ENCODE results near the gene ATP8A1. TPM values are rescaled to one million over a fixed set of nuclear protein-coding genes. Genes with fewer than 3 reads are reported as not detected.
"Not testable (repeated sequence)": the region's sequence is repeated elsewhere in the genome, so short reads cannot be mapped to it uniquely, and the experiment has no call there.

ATP8A1 gene
- 27.6 and 35.1 TPM in 2 replicates for polyA plus RNA-seq (2014; cell fraction: cytosol; rRNA removed)
- 45.9 and 51.7 TPM in 2 replicates for polyA plus RNA-seq (2014; cell fraction: nucleus; rRNA removed)

GRCh38 chr4:42656944-42657792, at the start of gene ATP8A1:
Gene ATP8A1, minus strand, starts transcription at chr4:42657105. Its CDS starts 232 bp downstream, at chr4:42656873.
- DNase-seq (ENCODE audit: low spot score): peak; percentile 90

DNA sequence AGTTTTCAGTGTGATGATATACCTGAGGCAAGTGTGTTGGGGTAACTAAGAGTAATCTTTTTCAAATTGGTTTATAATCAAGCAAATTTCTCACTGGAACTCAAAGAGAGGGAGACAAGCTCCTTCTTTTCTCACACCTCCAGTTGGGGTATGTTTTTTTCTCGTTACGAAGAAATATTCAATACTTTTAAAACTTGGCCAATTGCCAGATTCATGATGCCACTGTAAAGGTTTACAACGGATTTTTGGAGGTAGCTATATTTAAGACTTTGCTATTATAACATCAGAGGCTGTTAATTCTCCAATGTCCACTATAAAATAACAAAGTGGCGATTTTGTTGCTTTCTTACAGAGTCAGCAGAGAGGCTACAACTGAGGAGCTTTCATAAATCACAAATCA, 49.2 kb upstream of the ATP8A1 start:
- DNase-seq (ENCODE audit: low spot score): no peak

- no peak for DNase-seq (ENCODE audit: low spot score)
Measured at GRCh38 chr4:42703813-42704212, 46.9 kb upstream of the ATP8A1 start.

GRCh38 chr4:42702895-42703294, 46.0 kb upstream of the ATP8A1 start:
- no peak for DNase-seq (ENCODE audit: low spot score)

DNA sequence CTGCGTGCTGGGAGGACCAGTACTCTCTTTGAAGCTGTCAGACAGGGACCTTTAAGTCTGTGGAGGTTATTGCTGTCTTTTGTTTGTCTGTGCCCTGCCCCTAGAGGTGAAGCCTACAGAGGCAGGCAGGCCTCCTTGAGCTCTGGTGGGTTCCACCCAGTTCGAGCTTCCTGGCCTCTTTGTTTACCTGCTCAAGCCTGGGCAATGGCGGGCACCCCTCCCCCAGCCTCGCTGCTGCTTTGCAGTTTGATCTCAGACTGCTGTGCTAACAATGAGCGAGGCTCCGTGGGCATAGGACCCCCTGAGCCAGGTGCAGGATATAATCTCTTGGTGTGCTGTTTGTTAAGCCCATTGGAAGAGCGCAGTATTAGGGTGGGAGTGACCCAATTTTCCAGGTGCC, 44.9 kb upstream of the ATP8A1 start:
- not testable (repeated sequence) for DNase-seq (ENCODE audit: low spot score)

GRCh38 chr4:42690537-42690936, 33.6 kb upstream of the ATP8A1 start:
- DNase-seq (ENCODE audit: low spot score): no peak

DNA sequence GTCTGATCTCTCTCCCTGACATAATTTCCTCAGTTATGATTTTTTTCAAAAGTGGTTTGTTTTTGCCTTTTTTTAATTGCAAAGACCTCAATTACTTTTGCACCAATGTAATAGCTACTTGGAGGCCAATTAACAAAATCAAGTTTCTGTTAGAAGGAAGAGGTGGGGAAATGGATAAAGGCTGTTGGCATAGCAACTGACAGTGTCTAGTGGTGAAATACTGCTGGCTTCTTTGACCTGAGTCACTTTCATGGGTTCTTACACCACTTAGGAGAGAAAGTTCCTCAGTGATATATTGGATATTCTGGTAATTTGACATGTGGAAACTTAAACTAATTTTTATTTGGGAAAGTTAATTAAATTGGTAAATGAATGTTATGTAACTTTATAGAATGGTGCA, 26.5 kb upstream of the ATP8A1 start:
- no peak for DNase-seq (ENCODE audit: low spot score)

DNA sequence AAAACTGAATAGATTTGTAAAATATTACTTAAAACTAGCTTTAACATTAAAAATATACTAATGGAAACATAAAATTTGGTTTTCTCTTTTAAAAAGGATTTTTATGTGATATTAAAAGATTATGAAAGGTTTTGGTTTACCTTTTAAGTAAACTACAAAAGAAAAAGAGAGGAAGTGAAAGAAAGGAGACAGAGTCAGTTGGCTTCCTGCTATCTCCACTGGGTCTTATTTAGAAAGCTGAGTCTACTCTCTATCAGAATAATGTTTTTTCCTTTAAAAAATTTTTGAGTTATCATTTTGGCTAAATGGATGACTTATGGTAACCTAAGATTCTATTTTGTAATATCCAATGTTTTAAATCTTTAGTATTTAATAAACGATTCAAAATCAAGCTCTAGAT, 21.6 kb upstream of the ATP8A1 start:
- DNase-seq (ENCODE audit: low spot score): no peak

DNA sequence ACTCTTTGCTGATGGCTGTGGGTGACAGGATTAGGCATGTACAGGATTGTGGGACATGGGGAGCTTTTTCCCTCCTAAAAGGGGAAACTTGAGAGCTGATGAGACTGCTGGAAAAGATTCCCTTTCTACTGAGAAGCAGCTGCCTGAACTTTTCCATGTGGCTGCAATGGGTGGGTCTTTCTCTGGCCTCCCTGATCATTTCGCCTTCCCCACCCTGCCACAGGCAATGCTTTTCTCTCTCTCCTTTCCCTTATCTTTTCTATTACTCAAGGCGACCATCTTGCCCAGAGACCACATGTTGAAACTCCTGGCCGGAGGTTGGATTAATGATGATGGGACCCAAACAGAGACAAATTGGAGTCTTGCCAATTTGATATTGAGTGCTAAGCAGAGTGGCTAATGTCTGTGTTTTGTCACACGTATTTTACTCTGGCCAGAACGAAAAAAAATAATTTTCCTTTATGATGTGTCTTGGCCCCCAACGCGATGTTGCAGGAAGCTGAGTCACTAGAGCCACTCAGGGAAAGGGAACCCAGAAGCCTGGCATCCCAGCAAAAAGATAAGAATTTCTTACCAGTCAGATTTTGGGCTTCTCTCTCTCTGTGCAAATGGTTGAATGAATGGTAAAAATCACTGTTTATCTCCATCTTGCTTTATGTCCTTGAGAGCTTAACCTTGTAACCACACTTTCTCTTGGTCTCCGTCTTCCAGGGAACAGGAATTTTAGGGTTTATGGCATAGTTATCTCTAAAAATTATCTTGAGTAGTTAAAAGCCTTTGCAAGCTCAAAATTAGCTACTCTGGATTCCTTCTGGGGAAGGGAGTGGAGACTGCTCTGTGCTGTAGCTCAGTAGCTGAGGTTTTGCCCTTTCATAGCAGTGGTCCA, 19.4 kb upstream of the ATP8A1 start:
- DNase-seq (ENCODE audit: low spot score): peak; percentile 76

- DNase-seq (ENCODE audit: low spot score): no peak
Measured at GRCh38 chr4:42673082-42673425, 16.1 kb upstream of the ATP8A1 start.

- DNase-seq (ENCODE audit: low spot score): no peak
Measured at GRCh38 chr4:42672359-42673081, 15.6 kb upstream of the ATP8A1 start.

DNA sequence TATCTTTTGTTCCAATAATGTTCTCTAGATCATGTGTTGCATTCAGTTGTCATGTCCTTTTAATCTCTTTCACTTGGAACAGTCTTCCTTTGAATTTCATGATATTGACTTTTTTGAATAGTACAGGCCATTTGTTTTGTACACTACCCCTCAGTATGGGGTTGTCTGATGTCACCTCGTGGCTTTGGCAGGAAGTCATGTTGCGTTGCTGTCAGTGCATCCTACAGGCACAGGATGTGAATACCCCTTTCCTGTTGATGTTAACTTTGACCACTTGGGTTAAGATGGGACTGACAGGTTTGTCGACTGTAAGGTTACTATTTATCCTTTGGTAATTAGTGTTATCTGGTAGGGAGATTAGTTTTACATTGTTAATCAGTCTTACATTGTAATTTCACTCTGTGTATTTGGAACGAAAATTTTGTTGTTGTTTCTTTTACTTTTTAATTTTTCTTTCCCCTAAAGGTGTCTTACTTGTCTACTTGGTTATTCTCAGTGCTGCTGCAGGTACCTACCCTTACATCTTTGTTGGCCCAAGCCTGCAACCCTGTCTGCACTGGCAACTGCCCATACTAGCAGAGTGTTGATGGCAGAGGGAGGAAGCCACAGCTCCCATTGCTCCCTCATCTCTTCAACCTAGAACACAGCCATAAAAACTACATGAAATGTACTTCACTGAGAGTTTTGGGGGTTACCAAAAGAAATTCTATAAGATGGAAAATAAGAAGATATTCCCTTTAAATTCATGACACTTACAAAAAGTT, 14.7 kb upstream of the ATP8A1 start:
- DNase-seq (ENCODE audit: low spot score): no peak

- DNase-seq (ENCODE audit: low spot score): peak; percentile 14
Measured at GRCh38 chr4:42658261-42658660, 1.4 kb upstream of the ATP8A1 start.

DNA sequence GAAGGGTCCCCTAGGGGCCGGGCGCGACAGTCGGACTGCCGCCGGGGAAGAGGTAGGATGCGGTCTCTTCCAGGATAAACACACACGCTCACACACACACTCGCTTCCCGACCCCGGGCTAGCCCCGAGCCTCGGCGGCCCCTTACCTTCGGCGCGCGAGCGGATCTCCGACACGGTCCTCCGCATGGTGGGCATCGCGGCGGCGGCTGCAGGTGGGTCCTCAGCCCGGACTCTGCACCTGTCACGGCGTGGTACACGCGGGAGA, 294 bp downstream of the ATP8A1 start:
- DNase-seq (ENCODE audit: low spot score): no peak

DNA sequence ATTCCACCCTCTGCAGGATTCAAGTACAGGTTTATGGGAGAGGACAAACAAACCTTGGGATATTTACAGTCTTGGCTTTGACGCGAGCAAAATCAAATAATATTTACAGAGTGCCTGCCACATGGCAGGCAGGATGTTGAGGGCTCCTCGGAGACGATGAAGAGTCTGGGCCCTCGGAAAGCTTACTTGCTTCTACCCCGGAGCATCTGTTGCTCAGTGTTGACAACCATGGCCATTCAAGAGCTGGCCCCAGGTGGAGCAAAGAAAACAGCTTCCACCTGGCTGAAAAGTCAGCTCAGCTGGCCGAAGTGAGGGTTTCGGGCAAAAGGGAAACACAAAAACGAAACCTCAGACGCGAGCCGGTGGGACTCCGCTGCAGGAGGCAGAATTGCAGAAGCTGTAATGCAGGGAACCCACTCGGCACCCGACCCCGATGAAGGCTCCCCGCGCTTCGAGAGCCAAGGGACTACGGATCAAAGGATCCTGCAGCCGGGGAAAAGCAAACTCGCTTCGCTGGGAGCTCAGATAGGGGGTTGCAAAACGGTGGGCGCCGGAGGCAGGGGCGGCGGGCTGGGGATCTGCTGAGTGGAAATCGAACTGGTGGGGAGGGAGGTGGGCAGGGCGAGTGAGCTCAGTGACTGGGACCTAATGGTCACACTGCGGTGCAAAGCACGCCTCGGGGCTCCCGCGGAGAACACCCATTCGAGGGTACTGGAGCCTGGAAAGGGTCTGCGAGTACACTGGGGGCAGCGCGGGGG, 805 bp downstream of the ATP8A1 start:
- peak; percentile 44 for DNase-seq (ENCODE audit: low spot score)

- no peak for DNase-seq (ENCODE audit: low spot score)
Measured at GRCh38 chr4:42655269-42655637, 1.7 kb downstream of the ATP8A1 start.

GRCh38 chr4:42654631-42655268, 2.2 kb downstream of the ATP8A1 start:
- no peak for DNase-seq (ENCODE audit: low spot score)

GRCh38 chr4:42653626-42654560, 3.0 kb downstream of the ATP8A1 start:
- DNase-seq (ENCODE audit: low spot score): no peak

Measured in SK-N-DZ (cell line).